GM21423 (cell line): ENCODE measurements around the gene PDHX.
"Not testable (repeated sequence)": the region's sequence is repeated elsewhere in the genome, so short reads cannot be mapped to it uniquely, and the experiment has no call there.

Experiments
- ATAC-seq: cut with Tn5 transposase; IDR thresholded peaks from one replicate; pipeline ENCODE4 v1.9.1; 2021; ENCODE audit warnings: mild to moderate bottlenecking, moderate library complexity; ENCODE audit not compliant: unreplicated experiment

PDHX gene

GRCh38 chr11:35013514-35014233 is 97.3 kb downstream of the PDHX start:
- peak; percentile 31 for ATAC-seq

DNA sequence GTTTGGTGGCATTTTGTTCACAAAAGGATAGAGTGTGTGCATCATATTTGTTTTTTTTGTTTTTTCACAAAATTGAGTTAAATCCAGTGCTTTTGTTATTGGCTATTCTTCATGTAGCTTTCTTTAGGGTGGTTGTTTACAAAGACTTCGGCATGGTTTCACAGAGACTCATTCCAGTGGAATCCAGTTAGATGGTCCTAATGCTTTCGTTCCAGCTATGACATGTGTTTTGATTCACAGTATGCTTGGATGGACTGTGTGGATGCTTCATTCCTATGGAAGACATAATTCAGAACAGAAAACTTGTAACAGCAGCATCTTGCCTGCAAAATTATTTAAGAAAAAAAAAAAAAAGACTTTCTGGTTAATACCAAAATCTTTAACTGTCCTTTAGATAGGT is 97.9 kb downstream of the PDHX start:
- ATAC-seq = no peak

DNA sequence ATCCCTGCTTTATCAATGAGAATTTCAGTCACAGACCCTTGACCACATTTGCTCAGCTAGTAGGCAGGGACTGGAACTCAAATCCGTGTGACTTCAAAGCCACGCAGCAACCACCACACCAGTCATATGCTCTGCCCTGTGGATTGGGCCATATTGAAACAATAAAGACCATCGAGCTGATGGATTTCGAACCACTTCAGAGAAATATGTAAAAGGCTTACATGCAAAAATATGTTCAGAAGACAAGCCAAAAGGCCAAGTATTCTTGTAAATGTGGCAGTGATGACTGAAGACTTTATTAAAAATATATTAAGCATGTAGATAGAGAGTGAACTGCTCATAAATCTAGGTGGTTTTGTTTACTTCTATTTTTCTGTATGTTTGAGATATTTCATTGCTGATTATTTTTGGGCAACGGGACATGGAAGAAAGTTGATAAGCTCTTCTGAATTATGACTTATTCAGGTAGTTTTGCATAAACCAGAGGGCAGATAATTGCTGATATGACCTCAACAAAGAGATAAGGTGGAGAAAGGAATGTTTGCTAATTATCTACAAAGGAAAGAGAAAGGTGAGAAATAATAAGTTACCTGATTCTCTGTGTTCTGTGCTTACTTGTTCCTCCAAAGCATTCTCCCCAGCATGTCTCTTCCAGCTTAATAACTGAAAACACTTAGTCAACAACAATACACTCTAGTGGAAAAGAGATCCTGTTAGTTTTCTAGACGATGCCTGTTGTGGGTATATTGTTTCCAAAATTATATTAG is 99.4 kb downstream of the PDHX start:
- ATAC-seq = no peak

GRCh38 chr11:35016916-35017315 is 100.5 kb downstream of the PDHX start:
- no peak for ATAC-seq

GRCh38 chr11:35017528-35018342 is 101.3 kb downstream of the PDHX start:
- ATAC-seq = no peak

DNA sequence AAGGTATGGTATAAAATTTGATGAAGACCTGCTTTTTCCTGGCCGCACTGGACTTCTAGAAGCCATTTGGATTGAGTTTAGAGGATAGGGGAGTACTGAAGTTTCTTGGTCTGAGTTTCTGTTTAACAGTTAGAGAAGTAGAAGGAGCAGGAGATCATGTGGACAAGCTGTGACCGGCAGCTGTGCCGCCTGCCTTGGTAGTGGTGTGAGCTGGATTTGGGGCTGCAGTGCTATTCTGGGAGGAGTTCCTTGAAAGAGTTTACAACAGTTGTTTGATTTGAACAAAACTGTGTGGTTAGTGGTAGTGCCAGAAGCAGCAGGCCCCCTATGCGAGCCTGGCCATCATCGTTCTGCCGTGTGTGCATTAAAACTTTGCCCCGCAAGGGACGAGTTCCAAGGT is 105.2 kb downstream of the PDHX start:
- no peak for ATAC-seq

GRCh38 chr11:35023940-35024339 is 107.5 kb downstream of the PDHX start:
- ATAC-seq = not testable (repeated sequence)

GRCh38 chr11:35028007-35028406 is 111.6 kb downstream of the PDHX start:
- not testable (repeated sequence) for ATAC-seq

GRCh38 chr11:35029979-35030682 is 113.7 kb downstream of the PDHX start:
- ATAC-seq = peak; percentile 64

DNA sequence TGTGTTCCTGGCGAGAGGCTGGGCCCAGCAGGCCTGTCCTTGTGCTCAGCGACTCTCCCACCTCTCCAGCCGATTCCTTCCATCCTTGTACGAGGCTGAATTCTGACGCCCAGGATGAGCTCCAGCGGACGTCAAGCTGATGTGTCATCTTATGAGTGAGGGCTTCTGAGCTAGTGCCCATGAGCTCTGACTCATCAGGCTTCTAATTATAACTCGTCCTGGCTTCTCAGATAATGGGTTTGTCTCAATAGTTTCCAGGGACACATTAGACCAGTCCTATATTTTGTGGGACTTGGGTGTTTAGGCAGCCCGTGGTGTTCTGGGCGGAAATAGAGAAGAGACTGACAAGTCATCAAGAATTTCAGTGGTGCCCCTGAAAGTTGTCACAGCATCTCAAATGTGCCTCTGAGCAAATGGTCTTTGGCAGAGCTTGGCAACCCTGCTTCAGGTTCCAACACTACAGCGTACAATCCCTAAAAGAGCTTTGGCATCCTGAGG is 114.3 kb downstream of the PDHX start:
- peak; percentile 49 for ATAC-seq

GRCh38 chr11:35031346-35031745 is 114.9 kb downstream of the PDHX start:
- ATAC-seq = no peak

GRCh38 chr11:35031867-35032266 is 115.4 kb downstream of the PDHX start:
- ATAC-seq = no peak

DNA sequence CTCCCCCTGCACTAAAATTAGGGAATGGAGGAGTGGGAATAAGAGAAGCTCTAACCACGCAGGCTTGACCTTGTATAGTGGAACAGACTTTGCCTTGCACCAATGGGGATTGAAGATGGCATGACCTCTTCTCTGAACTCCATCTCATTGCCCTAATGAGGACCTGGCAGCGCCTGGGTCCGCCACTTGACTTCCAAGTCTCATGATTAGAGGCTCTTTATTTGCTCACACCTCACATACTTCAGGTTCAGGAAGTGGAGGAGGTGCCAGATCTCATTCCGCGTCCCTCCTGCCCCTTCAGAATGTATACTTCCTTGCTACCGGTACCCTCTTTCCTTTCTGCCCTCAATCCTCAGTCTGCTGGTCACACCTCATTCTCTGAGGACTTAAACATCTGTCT is 116.6 kb downstream of the PDHX start:
- ATAC-seq = no peak

DNA sequence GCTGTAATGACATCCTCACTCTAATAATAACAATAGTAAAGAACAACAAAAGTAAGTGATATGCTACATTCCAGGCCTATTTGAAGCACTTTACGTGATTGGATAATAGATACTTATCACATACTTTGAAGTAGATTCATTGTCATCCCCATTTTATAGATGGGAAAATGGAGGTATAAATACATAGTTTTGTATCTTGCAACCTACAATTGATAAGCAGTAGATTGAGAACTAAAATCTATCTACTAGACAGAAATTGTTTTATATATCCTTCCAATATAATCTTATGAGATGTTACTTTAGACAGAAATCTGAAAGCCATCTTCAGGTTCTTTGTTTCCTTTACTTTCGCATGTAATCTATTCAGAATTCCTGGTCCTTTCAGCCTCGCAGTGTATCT is 118.0 kb downstream of the PDHX start:
- no peak for ATAC-seq

GRCh38 chr11:35035894-35036408 is 119.5 kb downstream of the PDHX start:
- peak; percentile 29 for ATAC-seq

DNA sequence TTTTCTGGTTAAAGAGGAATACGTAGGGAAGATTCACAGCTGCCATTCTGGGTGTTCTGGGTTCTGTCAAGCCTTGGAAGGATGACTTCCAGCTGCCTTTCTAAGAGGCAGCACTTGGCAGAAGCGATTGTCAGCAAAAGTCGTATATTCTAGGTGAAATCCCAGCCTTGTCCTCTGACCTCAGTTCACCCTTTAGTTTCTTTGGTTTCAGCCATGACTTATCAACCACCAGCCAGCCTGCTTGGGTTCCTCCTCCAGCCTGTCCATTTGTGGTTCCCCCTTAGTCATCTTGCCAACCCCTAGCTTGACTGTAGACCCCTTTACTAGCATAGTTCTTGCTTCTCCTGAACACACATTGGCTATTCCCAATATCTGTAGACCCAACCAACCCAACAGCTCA is 120.2 kb downstream of the PDHX start:
- no peak for ATAC-seq

DNA sequence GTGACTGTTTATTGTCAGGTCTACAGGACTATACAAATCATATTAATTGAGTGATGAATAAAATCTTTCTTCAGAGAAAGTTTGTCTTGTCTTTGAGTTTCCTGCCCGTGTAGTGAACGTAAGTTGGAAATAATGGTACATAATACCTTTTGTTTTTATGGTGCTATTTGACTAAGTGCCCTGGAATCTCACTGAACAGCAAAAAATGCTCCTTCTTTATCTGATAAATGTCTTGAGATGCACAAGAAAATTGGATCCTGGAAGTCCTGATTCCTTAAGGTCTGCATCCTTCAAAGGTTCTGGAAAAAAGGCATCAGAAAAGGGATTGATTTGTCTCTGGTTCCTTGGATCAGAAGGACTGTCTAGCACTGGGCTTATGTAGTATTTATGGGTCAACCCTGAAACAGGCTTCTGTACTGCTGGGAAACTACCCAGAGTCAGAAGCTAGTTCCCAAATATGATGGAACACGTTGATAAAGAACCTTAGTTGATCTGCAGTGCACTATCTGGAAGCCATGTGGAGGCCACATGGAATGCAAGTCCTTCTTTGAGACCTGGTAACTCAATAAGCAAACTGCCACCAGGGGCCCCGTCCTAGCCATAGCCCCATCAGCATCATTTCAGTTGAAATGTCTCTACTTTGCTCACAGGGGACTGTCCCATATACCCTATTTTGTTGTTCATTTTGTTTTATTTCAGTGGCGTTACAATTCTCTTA is 122.0 kb downstream of the PDHX start:
- no peak for ATAC-seq

DNA sequence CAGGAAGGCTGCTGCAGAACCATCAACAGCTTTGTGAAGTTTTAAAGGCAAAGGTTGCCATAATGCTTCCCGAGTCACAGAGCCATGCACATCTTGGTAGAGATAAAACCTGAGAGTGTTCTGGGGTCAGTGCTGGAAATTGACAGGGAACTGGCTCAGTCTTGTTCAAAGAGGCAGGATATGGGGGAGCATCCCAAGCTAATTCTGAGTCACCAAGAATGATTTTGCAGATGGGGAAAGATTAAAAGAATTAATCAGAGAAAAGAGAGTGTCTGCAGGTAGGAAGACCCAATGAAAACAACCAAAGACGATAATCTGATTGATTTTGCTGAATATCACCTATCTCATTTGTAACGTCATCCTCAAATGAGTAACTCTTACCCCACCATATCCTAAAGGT is 122.7 kb downstream of the PDHX start:
- no peak for ATAC-seq

GRCh38 chr11:35040221-35040942 is 124.0 kb downstream of the PDHX start:
- peak; percentile 73 for ATAC-seq
